HEK293 (cell line): ENCODE measurements around the gene SNX19.

Experiments used
- CTCF ChIA-PET: fragments of 350-600 bp; formaldehyde crosslinking; extraction: SDS; loops from one replicate; lab custom pipeline; 2021; ENCODE audit warnings: antibody characterized with exemption; lab: Yijun Ruan, JAX
- POLR2A ChIA-PET: fragments of 300-600 bp; formaldehyde crosslinking; extraction: SDS; loops from one replicate; lab custom pipeline; 2020; ENCODE audit warnings: antibody characterized with exemption, inconsistent platforms; lab: Yijun Ruan, JAX
- H3K27ac ChIP-seq: fragments of 200-500 bp; sonication (Bioruptor generic); 2 replicates; pipeline ENCODE4 v1.5.1; 2014; ENCODE audit warnings: low read depth, low read length, control low read depth, inconsistent platforms; ENCODE audit errors: extremely low read depth
- H3K36me3 ChIP-seq, 2 experiments: fragments of 200-500 bp in 1 of 2; sonication (Bioruptor generic) in 1 of 2; 1 replicate in 1 of 2; 2 replicates in 1 of 2; pipeline ENCODE4 v1.5.1; 2014 to 2017; ENCODE audit warnings: inconsistent platforms in 2 of 2, low read length in 2 of 2; ENCODE audit not compliant: control insufficient read depth in 2 of 2, insufficient read depth in 1 of 2
- H3K4me1 ChIP-seq: fragments of 200-500 bp; sonication (Bioruptor generic); 2 replicates; pipeline ENCODE4 v1.5.1; 2014; ENCODE audit warnings: mild to moderate bottlenecking, low read length, inconsistent platforms; ENCODE audit not compliant: control insufficient read depth, insufficient read depth
- H3K4me3 ChIP-seq: 2 replicates; pipeline ENCODE4 v1.5.1; 2011; ENCODE audit warnings: low read depth, mild to moderate bottlenecking, control low read depth, low read length, moderate library complexity
- H3K9me3 ChIP-seq: fragments of 200-500 bp; sonication (Bioruptor generic); 2 replicates; pipeline ENCODE4 v1.5.1; 2014; ENCODE audit warnings: low read depth, low read length, inconsistent platforms; ENCODE audit not compliant: control insufficient read depth, insufficient read depth
- BCL11B ChIP-seq: fragments of 450-650 bp; formaldehyde crosslinking; IDR thresholded peaks from 2 replicates; pipeline ENCODE4 v1.5.1; 2016; ENCODE audit warnings: low read depth, missing biosample characterization, missing genetic modification characterization
- IKZF3 ChIP-seq: fragments of 450-650 bp; IDR thresholded peaks from 2 replicates; pipeline ENCODE4 v1.5.0; 2018; ENCODE audit warnings: missing biosample characterization, mild to moderate bottlenecking, missing genetic modification characterization, moderate library complexity
- REPIN1 ChIP-seq: fragments of 450-650 bp; formaldehyde crosslinking; IDR thresholded peaks from 2 replicates; pipeline ENCODE4 v1.5.1; 2017; ENCODE audit warnings: missing biosample characterization, missing genetic modification characterization, low read depth
- ZNF138 ChIP-seq: fragments of 450-650 bp; formaldehyde crosslinking; IDR thresholded peaks from 2 replicates; pipeline ENCODE4 v1.5.1; 2016; ENCODE audit warnings: missing biosample characterization, missing genetic modification characterization, borderline replicate concordance
- ZNF140 ChIP-seq: fragments of 450-650 bp; formaldehyde crosslinking; IDR thresholded peaks from 2 replicates; pipeline ENCODE4 v1.5.1; 2016; ENCODE audit warnings: missing biosample characterization, missing genetic modification characterization
- ZNF19 ChIP-seq: fragments of 450-650 bp; formaldehyde crosslinking; IDR thresholded peaks from 2 replicates; pipeline ENCODE4; 2016; ENCODE audit warnings: missing biosample characterization, missing genetic modification characterization, low read depth
- ZNF2 ChIP-seq: fragments of 450-650 bp; formaldehyde crosslinking; IDR thresholded peaks from 2 replicates; pipeline ENCODE4 v1.5.1; 2016; ENCODE audit warnings: missing biosample characterization, missing genetic modification characterization
- ZNF239 ChIP-seq: fragments of 450-650 bp; formaldehyde crosslinking; IDR thresholded peaks from 2 replicates; pipeline ENCODE4 v1.5.1; 2016; ENCODE audit warnings: missing biosample characterization, missing genetic modification characterization
- ZNF24 ChIP-seq: fragments of 450-650 bp; formaldehyde crosslinking; IDR thresholded peaks from 2 replicates; pipeline ENCODE4 v1.5.1; 2016; ENCODE audit warnings: missing biosample characterization, missing genetic modification characterization
- ZNF280C ChIP-seq: fragments of 450-650 bp; formaldehyde crosslinking; IDR thresholded peaks from 2 replicates; pipeline ENCODE4 v1.5.1; 2016; ENCODE audit warnings: missing biosample characterization, missing genetic modification characterization
- ZNF324 ChIP-seq: fragments of 450-650 bp; formaldehyde crosslinking; IDR thresholded peaks from 2 replicates; pipeline ENCODE4 v1.5.1; 2016; ENCODE audit warnings: missing biosample characterization, missing genetic modification characterization
- ZNF391 ChIP-seq: fragments of 450-650 bp; formaldehyde crosslinking; IDR thresholded peaks from 2 replicates; pipeline ENCODE4 v1.5.1; 2016; ENCODE audit warnings: low read depth, missing biosample characterization, missing genetic modification characterization, borderline replicate concordance
- ZNF514 ChIP-seq: fragments of 450-650 bp; formaldehyde crosslinking; IDR thresholded peaks from 2 replicates; pipeline ENCODE4 v1.5.1; 2016; ENCODE audit warnings: missing biosample characterization, missing genetic modification characterization
- ZNF555 ChIP-seq: fragments of 450-650 bp; formaldehyde crosslinking; conservative IDR thresholded peaks from 2 replicates; pipeline ENCODE4 v1.5.1; 2017; ENCODE audit warnings: missing biosample characterization, mild to moderate bottlenecking, missing genetic modification characterization, inconsistent platforms
- ZNF623 ChIP-seq: fragments of 450-650 bp; formaldehyde crosslinking; IDR thresholded peaks from 2 replicates; pipeline ENCODE4 v1.5.1; 2016; ENCODE audit warnings: missing biosample characterization, missing genetic modification characterization
- ZNF654 ChIP-seq: fragments of 450-650 bp; formaldehyde crosslinking; IDR thresholded peaks from 2 replicates; pipeline ENCODE4 v1.5.1; 2016; ENCODE audit warnings: low read depth, missing biosample characterization, missing genetic modification characterization
- ZNF660 ChIP-seq: fragments of 450-650 bp; IDR thresholded peaks from 2 replicates; pipeline ENCODE4 v1.5.1; 2018; ENCODE audit warnings: missing biosample characterization, mild to moderate bottlenecking, missing genetic modification characterization
- ZNF664 ChIP-seq: fragments of 450-650 bp; formaldehyde crosslinking; IDR thresholded peaks from 2 replicates; pipeline ENCODE4 v1.5.1; 2016; ENCODE audit warnings: missing biosample characterization, missing genetic modification characterization
- ZNF692 ChIP-seq: fragments of 450-650 bp; formaldehyde crosslinking; IDR thresholded peaks from 2 replicates; pipeline ENCODE4 v1.5.1; 2016; ENCODE audit warnings: missing biosample characterization, missing genetic modification characterization
- ZNF768 ChIP-seq: fragments of 450-650 bp; formaldehyde crosslinking; IDR thresholded peaks from 2 replicates; pipeline ENCODE4 v1.5.1; 2018; ENCODE audit warnings: missing biosample characterization, mild to moderate bottlenecking, missing genetic modification characterization
- ZNF777 ChIP-seq: fragments of 450-650 bp; formaldehyde crosslinking; IDR thresholded peaks from 2 replicates; pipeline ENCODE4 v1.5.1; 2017; ENCODE audit warnings: missing biosample characterization, missing genetic modification characterization, borderline replicate concordance
- TF ChIP-seq, protein P1 (sequence below): fragments of 450-650 bp; IDR thresholded peaks from 2 replicates; pipeline ENCODE4 v1.5.1; 2018; ENCODE audit warnings: missing biosample characterization, missing genetic modification characterization
- TF ChIP-seq, protein P2 (sequence below): fragments of 450-650 bp; formaldehyde crosslinking; IDR thresholded peaks from 2 replicates; pipeline ENCODE4 v1.5.1; 2017; ENCODE audit warnings: missing biosample characterization, missing genetic modification characterization
- TF ChIP-seq, protein P3 (sequence below): fragments of 450-650 bp; formaldehyde crosslinking; IDR thresholded peaks from 2 replicates; pipeline ENCODE4 v1.5.1; 2016; ENCODE audit warnings: missing biosample characterization, missing genetic modification characterization

SNX19 gene

GRCh38 chr11:130861902-130862860, 54.1 kb downstream of the SNX19 start (continued):
- TF ChIP-seq, protein P1, sequence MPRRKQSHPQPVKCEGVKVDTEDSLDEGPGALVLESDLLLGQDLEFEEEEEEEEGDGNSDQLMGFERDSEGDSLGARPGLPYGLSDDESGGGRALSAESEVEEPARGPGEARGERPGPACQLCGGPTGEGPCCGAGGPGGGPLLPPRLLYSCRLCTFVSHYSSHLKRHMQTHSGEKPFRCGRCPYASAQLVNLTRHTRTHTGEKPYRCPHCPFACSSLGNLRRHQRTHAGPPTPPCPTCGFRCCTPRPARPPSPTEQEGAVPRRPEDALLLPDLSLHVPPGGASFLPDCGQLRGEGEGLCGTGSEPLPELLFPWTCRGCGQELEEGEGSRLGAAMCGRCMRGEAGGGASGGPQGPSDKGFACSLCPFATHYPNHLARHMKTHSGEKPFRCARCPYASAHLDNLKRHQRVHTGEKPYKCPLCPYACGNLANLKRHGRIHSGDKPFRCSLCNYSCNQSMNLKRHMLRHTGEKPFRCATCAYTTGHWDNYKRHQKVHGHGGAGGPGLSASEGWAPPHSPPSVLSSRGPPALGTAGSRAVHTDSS (tag by site-specific recombination), result no peak
- TF ChIP-seq ZNF768 (tag by site-specific recombination) (no peak), ZNF24 (tag by site-specific recombination) (0 out of 2 replicates have a peak, but pooled peaks have one; percentile 48), ZNF138 (tag by site-specific recombination) (no peak), ZNF19 (tag by site-specific recombination) (no peak), ZNF623 (tag by site-specific recombination) (no peak)

DNA sequence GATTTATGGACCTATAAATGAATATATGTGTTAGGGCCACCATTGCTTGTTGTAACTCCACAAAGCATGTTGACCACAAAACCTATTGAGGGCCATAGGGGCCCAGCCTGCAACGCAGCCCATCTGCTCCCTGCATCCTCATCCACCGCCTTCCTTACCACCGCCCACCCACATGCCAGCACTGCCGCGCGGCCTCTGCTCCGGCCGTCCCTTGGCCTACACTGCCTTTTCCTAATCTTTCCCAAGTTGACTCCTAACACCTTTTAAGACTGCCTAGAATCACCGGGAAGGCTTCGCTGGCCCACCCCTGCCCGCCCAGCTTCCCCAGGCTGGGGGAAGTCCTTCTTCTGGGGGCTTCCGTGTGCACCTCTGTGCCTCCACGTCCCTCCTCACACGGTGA, 55.0 kb downstream of the SNX19 start:
- ChIA-PET POLR2A (no interaction called here), CTCF (interaction anchor here (0.6 to 14.4 kb wide), 26 partner anchors 8 to 657 kb away, joined by 3 to 408 read pairs (median 6); partner anchors contain the start of genes ADAMTS8 and SNX19)
- Histone ChIP-seq H3K36me3 (no peaks in the 10 kb centered on the region), H3K4me1 (no peaks in the 10 kb centered on the region), H3K9me3 (no peaks in the 10 kb centered on the region), H3K27ac (no peak overlapping the region), H3K4me3 (no peak overlapping the region)
- TF ChIP-seq BCL11B (no peak), IKZF3 (tag by site-specific recombination) (no peak), ZNF514 (no peak), ZNF391 (tag by site-specific recombination) (no peak), ZNF555 (tag by site-specific recombination) (no peak), ZNF654 (no peak), ZNF777 (tag by site-specific recombination) (no peak), ZNF239 (tag by site-specific recombination) (no peak), ZNF2 (tag by site-specific recombination) (no peak), ZNF660 (tag by site-specific recombination) (no peak), ZNF664 (tag by site-specific recombination) (no peak), ZNF692 (tag by site-specific recombination) (no peak), REPIN1 (tag by site-specific recombination) (no peak), ZNF280C (tag by site-specific recombination) (no peak), ZNF324 (tag by site-specific recombination) (no peak), ZNF140 (tag by site-specific recombination) (no peak)
- TF ChIP-seq, protein P2, sequence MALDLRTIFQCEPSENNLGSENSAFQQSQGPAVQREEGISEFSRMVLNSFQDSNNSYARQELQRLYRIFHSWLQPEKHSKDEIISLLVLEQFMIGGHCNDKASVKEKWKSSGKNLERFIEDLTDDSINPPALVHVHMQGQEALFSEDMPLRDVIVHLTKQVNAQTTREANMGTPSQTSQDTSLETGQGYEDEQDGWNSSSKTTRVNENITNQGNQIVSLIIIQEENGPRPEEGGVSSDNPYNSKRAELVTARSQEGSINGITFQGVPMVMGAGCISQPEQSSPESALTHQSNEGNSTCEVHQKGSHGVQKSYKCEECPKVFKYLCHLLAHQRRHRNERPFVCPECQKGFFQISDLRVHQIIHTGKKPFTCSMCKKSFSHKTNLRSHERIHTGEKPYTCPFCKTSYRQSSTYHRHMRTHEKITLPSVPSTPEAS, result no peak
- TF ChIP-seq, protein P3, sequence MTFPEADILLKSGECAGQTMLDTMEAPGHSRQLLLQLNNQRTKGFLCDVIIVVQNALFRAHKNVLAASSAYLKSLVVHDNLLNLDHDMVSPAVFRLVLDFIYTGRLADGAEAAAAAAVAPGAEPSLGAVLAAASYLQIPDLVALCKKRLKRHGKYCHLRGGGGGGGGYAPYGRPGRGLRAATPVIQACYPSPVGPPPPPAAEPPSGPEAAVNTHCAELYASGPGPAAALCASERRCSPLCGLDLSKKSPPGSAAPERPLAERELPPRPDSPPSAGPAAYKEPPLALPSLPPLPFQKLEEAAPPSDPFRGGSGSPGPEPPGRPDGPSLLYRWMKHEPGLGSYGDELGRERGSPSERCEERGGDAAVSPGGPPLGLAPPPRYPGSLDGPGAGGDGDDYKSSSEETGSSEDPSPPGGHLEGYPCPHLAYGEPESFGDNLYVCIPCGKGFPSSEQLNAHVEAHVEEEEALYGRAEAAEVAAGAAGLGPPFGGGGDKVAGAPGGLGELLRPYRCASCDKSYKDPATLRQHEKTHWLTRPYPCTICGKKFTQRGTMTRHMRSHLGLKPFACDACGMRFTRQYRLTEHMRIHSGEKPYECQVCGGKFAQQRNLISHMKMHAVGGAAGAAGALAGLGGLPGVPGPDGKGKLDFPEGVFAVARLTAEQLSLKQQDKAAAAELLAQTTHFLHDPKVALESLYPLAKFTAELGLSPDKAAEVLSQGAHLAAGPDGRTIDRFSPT (tag by site-specific recombination), result no peak
